Loucy (cell line): Measurements from ENCODE around the gene PNP.

ENCODE experiments used
- EZH2phosphoT487 ChIP-seq: fragments of 200-600 bp; IDR thresholded peaks from 2 replicates; pipeline ENCODE4 v1.6.1; 2018; ENCODE audit warnings: antibody characterized with exemption, mild to moderate bottlenecking, moderate library complexity, borderline replicate concordance
- TF ChIP-seq, protein P1 (sequence below): fragments of 200-600 bp; sonication (generic); conservative IDR thresholded peaks from 2 replicates; pipeline ENCODE4 v1.5.1; 2014; ENCODE audit warnings: mild to moderate bottlenecking, antibody characterized with exemption, low read length

DNA sequence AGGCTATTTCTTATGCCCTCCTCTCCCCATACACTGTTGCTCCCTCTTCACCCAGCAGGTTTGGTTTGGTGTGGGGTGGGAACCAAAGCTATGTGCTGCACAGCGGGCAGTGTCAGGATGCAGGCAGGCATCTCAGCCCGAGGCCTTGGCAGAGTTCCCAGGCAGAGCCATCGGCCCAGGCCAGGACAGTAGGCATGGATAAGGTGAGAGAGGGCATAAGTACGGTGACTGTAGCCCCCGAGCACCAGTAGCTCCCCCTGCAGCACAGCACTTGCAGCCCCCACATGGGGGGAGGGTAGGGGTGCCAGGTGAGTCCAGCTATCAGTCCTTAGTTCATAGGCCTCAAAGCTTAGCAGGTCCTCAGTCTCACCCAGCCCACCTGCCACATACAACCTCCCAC lies 40.4 kb upstream of the PNP start:
- TF ChIP-seq, protein P1, sequence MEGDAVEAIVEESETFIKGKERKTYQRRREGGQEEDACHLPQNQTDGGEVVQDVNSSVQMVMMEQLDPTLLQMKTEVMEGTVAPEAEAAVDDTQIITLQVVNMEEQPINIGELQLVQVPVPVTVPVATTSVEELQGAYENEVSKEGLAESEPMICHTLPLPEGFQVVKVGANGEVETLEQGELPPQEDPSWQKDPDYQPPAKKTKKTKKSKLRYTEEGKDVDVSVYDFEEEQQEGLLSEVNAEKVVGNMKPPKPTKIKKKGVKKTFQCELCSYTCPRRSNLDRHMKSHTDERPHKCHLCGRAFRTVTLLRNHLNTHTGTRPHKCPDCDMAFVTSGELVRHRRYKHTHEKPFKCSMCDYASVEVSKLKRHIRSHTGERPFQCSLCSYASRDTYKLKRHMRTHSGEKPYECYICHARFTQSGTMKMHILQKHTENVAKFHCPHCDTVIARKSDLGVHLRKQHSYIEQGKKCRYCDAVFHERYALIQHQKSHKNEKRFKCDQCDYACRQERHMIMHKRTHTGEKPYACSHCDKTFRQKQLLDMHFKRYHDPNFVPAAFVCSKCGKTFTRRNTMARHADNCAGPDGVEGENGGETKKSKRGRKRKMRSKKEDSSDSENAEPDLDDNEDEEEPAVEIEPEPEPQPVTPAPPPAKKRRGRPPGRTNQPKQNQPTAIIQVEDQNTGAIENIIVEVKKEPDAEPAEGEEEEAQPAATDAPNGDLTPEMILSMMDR = no peak
- no peak for TF ChIP-seq EZH2phosphoT487
